GM12801 (cell line): ENCODE results near the gene AASDH.

Experiments used
- TF ChIP-seq, protein P1 (sequence below): IDR thresholded peaks from one replicate; pipeline ENCODE4 v1.5.1; 2011; ENCODE audit warnings: control low read depth; ENCODE audit not compliant: insufficient read length; ENCODE audit errors: extremely low read depth

AASDH gene

DNA sequence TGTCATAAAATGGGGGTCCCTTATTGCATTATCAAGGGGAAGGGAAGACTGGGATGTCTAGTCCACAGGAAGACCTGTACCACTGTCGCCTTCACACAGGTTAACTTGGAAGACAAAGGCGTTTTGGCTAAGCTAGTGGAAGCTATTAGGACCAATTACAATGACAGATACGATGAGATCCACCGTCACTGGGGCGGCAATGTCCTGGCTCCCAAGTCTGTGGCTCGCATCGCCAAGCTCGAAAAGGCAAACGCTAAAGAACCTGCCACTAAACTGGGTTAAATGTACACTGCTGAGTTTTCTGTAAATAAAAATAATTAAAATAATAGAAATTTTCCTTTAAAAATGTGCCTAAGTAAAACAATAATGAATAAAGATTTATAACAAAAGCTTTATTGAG is 30.6 kb downstream of the AASDH start:
- TF ChIP-seq, protein P1, sequence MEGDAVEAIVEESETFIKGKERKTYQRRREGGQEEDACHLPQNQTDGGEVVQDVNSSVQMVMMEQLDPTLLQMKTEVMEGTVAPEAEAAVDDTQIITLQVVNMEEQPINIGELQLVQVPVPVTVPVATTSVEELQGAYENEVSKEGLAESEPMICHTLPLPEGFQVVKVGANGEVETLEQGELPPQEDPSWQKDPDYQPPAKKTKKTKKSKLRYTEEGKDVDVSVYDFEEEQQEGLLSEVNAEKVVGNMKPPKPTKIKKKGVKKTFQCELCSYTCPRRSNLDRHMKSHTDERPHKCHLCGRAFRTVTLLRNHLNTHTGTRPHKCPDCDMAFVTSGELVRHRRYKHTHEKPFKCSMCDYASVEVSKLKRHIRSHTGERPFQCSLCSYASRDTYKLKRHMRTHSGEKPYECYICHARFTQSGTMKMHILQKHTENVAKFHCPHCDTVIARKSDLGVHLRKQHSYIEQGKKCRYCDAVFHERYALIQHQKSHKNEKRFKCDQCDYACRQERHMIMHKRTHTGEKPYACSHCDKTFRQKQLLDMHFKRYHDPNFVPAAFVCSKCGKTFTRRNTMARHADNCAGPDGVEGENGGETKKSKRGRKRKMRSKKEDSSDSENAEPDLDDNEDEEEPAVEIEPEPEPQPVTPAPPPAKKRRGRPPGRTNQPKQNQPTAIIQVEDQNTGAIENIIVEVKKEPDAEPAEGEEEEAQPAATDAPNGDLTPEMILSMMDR = no peak

DNA sequence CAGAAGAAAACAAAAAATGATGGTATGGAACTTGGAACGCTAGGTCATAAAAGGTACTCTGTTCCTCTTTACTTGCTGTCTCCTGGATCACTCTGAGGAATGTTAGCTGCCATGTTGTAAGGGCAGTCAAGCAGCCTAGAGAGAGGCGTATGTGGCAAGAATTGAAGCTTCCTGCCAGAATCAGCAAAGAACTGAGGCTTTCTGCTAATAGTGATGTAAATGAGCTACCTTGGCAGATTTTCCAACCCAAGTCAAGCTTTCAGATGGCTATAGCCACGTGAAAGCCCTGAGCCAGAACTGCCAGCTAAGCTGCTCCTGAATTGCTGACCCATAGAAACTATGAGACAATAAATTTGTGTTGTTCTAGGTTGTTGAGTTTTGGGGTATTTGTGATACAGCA is 38.7 kb downstream of the AASDH start:
- TF ChIP-seq, protein P1 = no peak

DNA sequence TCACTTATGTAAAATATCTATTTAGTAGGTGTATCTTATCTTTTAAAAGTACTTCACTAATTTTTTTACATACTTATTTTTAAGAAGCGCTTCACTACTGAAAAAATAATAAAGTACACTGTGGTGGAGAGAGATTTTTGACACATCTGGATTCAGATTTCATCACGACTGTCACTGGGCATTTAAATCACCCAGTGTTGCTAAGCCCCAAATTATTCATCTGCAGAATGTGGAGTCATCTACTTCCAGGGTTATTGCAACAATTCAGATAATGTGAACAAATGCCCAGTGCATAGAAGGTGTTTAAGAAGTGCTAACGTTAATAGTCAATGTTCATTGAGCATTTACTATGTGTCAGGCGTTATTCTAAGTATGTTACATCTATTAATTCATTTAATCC is 41.8 kb downstream of the AASDH start:
- TF ChIP-seq, protein P1 = no peak

DNA sequence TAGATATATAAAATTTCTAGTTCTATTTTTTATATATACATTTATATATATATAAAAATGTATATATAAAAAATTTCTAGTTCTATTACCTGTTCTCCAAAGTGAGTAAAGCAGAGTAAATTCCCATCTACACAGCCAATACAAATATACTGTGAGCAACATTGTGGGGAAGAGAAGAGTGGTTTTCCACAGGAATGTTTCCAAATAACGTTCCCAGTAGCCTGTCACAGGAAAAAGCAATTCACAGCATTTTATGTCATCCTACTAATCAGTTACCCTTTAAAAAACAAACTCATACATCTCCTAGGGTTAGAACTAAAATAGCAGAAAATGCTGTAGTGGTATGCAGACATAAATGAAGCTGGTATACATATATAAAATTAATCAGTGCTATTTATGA is 44.5 kb downstream of the AASDH start:
- TF ChIP-seq, protein P1 = no peak

GRCh38 chr4:56330691-56331090 is 56.6 kb downstream of the AASDH start:
- TF ChIP-seq, protein P1 = no peak

GRCh38 chr4:56326363-56326762 is 60.9 kb downstream of the AASDH start:
- TF ChIP-seq, protein P1 = no peak

- TF ChIP-seq, protein P1 = no peak
Measured at GRCh38 chr4:56324011-56324610, 63.2 kb downstream of the AASDH start.
